GM23248 (cell line): ENCODE measurements around the gene SLC39A3. TPM values are rescaled to one million over a fixed set of nuclear protein-coding genes. Genes with fewer than 3 reads are reported as not detected.

Source experiments
- DNase-seq: peaks from one replicate; pipeline ENCODE4 v3.0.0-alpha.2; 2015
- H2AFZ ChIP-seq: fragments of 200-600 bp; sonication (generic); 2 replicates; pipeline ENCODE4 v1.6.1; 2016; ENCODE audit warnings: antibody characterized with exemption
- H3F3A ChIP-seq: fragments of 200-600 bp; sonication (generic); 2 replicates; pipeline ENCODE4 v1.6.1; 2016; ENCODE audit warnings: mild to moderate bottlenecking, antibody characterized with exemption, mixed run types; ENCODE audit not compliant: insufficient read depth
- H3K27ac ChIP-seq: fragments of 200-600 bp; sonication (generic); 2 replicates; pipeline ENCODE4 v1.5.1; 2016; ENCODE audit warnings: mild to moderate bottlenecking
- H3K27me3 ChIP-seq: fragments of 200-600 bp; sonication (generic); replicated peaks from 2 replicates; pipeline ENCODE4 v1.6.1; 2016; ENCODE audit warnings: mild to moderate bottlenecking; ENCODE audit not compliant: insufficient read depth
- H3K36me3 ChIP-seq: fragments of 200-600 bp; sonication (generic); 2 replicates; pipeline ENCODE4 v1.6.1; 2016; ENCODE audit warnings: low read depth, mild to moderate bottlenecking
- H3K4me1 ChIP-seq: fragments of 200-600 bp; sonication (generic); 2 replicates; pipeline ENCODE4 v1.6.1; 2016; ENCODE audit warnings: mild to moderate bottlenecking; ENCODE audit not compliant: insufficient read depth
- H3K4me2 ChIP-seq: fragments of 200-600 bp; sonication (generic); one replicate; pipeline ENCODE4 v1.6.1; 2016; ENCODE audit warnings: mild to moderate bottlenecking; ENCODE audit not compliant: unreplicated experiment
- H3K4me3 ChIP-seq: fragments of 200-600 bp; sonication (generic); 2 replicates; pipeline ENCODE4 v1.5.1; 2016; ENCODE audit warnings: mild to moderate bottlenecking
- H3K79me2 ChIP-seq: fragments of 200-600 bp; sonication (generic); 2 replicates; pipeline ENCODE4 v1.6.1; 2016; ENCODE audit warnings: mild to moderate bottlenecking; ENCODE audit not compliant: insufficient read depth
- H3K9ac ChIP-seq: fragments of 200-600 bp; sonication (generic); 2 replicates; pipeline ENCODE4 v1.6.1; 2016; ENCODE audit warnings: mild to moderate bottlenecking
- H3K9me2 ChIP-seq: fragments of 200-600 bp; sonication (generic); 2 replicates; pipeline ENCODE4 v1.6.1; 2016; ENCODE audit warnings: mixed run types, mild to moderate bottlenecking, moderate library complexity; ENCODE audit not compliant: insufficient read depth
- H3K9me3 ChIP-seq: fragments of 200-600 bp; sonication (generic); one replicate; pipeline ENCODE4 v1.6.1; 2017; ENCODE audit warnings: low read depth
- H4K20me1 ChIP-seq: fragments of 200-600 bp; sonication (generic); 2 replicates; pipeline ENCODE4 v1.6.0; 2016; ENCODE audit not compliant: insufficient read depth
- EZH2 ChIP-seq: fragments of 200-600 bp; sonication (generic); IDR thresholded peaks from 2 replicates; pipeline ENCODE4 v1.6.1; 2018; ENCODE audit warnings: antibody characterized with exemption, mild to moderate bottlenecking; ENCODE audit not compliant: insufficient read depth, poor library complexity, severe bottlenecking
- EZH2phosphoT487 ChIP-seq: fragments of 200-600 bp; sonication (generic); IDR thresholded peaks from 2 replicates; pipeline ENCODE4 v1.6.1; 2018; ENCODE audit warnings: antibody characterized with exemption, moderate library complexity, mild to moderate bottlenecking, low read depth; ENCODE audit not compliant: insufficient read depth
- WGBS, 2 experiments: methylation state at CpG; one replicate each; pipeline ENCODE4 v1.1.6; 2015 to 2017; ENCODE audit warnings: low lambda C conversion rate in 2 of 2, low coverage in 1 of 2; ENCODE audit errors: missing lambda C conversion rate in 2 of 2; 5-methylcytosine and 5-hydroxymethylcytosine counted together
- in situ Hi-C: fragments of 300-500 bp; cut with MboI; formaldehyde crosslinking; loops from 2 replicates; pipeline ENCODE4 v1.15.0; 2020
- polyA plus RNA-seq: library from polyadenylated mRNA; unstranded; fragments of >200 nt; fragmentation: Nextera tagmentation; extraction: Ambion mirVana; gene quantifications from 2 replicates; pipeline ENCODE4 v1.2.1, GENCODE V29; 2016
- total RNA-seq: library from RNA; depleted of rRNA; stranded (reverse); fragments of >200 nt; shearing (Covaris generic); gene quantifications from 2 replicates; pipeline ENCODE4 v1.2.3, GENCODE V29; 2014

SLC39A3 gene
- total and polyA plus RNA-seq, 2 experiments from 2014 or later, result 45.2 to 50.9 TPM

DNA sequence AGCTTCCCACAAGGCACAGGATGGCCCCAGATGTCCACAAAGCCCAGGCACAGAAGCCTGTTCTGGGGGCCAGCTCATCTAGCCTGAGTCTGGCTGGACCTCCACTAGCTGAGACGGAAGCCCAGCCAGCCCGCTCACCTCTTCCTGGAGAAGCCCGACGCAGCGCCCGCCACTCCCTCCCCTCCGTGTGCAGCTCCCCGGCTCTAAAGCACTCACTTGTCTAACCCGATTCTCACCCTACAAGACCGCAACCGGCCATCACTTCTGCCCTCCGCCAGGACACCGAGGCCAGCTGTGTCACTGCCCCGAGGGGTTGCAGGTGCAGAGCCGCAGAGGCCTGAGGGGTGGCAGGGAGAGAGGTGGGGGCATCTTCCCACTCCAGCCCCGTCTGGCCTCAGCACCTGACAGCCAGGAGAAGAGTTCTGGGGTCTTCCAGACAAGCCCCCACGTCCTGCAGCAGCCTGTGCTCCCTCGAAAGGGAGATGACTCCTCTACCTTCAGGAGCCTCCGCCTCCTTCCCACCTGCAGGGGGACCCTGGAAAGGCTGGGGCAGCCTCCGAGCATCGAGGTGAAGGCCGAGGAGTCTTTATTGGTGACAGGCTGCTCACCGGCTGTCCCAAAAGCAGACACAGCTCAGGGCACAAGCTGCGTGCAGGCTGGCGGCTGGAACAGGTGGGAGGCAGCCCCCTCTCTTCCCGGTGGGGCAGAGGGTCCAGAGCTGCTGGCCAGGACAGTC lies 12.7 kb downstream of the SLC39A3 start:
- H3K9me3 ChIP-seq, result no peaks in the 10 kb centered on the region
- H3K27ac ChIP-seq, result no peak overlapping the region
- H3K4me1 ChIP-seq, result peaks cover 11% of the 10 kb centered on the region; the same call in 1 of the 2 replicates
- WGBS, 2 experiments, result 14 to 17% methylated on average over 24 to 26 of the region's 26 CpGs
- no peaks in the 10 kb centered on the region for H3K9me2 ChIP-seq
- no peaks in the 10 kb centered on the region for H4K20me1 ChIP-seq
- H3K36me3 ChIP-seq, result no peaks in the 10 kb centered on the region
- H3F3A ChIP-seq, result no peaks in the 10 kb centered on the region
- DNase-seq, result peak; percentile 22
- no peak overlapping the region for H3K4me3 ChIP-seq
- no peak overlapping the region for H3K4me2 ChIP-seq
- no peak overlapping the region for H3K9ac ChIP-seq
- H3K79me2 ChIP-seq, result no peaks in the 10 kb centered on the region
- no peaks in the 10 kb centered on the region for H3K27me3 ChIP-seq
- H2AFZ ChIP-seq, result no peak overlapping the region
- no peak for TF ChIP-seq EZH2phosphoT487
- no peak for TF ChIP-seq EZH2
- in situ Hi-C loops, result no loop called here

DNA sequence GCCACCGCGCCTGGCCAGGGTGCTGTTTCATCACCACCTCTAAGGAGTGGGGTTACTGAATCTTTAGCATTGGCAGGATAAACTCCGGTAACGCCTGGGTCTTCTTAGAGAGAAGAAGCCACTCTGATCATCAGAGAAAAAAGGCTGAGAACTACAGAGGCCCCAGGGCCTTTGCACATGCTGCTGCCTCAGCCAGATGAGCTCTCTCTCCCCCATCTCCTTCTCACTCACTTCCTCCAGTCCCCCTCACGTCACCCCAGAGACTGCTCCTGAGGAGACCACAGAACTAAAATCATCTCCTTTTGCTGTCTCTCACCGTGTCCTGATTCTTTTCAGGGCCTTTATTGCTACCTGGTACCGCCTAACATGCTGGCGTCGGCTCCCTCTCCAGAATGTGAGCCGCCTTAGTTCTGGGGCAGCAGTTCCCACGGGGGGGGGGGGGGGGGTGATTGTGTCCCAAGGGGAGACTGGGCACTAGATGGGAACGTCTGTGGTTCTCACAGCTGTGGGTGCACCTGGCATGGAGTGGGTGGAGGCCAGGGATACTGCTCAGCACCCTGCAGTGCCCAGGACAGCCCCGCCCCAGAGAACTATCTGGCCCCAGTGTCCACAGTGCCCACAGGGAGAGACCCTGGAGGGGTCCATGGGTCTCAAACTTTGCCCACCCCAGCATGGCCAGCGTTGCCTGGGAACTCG lies 13.5 kb downstream of the SLC39A3 start:
- Histone ChIP-seq H3K9ac (no peak overlapping the region), H3K4me1 (peaks cover 11% of the 10 kb centered on the region; the same call in 1 of the 2 replicates), H3F3A (no peaks in the 10 kb centered on the region), H2AFZ (no peak overlapping the region), H4K20me1 (no peaks in the 10 kb centered on the region), H3K27ac (no peak overlapping the region), H3K27me3 (no peaks in the 10 kb centered on the region), H3K79me2 (no peaks in the 10 kb centered on the region), H3K4me3 (no peak overlapping the region), H3K9me2 (no peaks in the 10 kb centered on the region), H3K36me3 (no peaks in the 10 kb centered on the region), H3K4me2 (no peak overlapping the region), H3K9me3 (no peaks in the 10 kb centered on the region)
- TF ChIP-seq EZH2 (no peak), EZH2phosphoT487 (no peak)
- no peak for DNase-seq
- in situ Hi-C loops, result no loop called here
- 71 to 80% methylated on average over 13 to 15 of the region's 15 CpGs for WGBS, 2 experiments

DNA sequence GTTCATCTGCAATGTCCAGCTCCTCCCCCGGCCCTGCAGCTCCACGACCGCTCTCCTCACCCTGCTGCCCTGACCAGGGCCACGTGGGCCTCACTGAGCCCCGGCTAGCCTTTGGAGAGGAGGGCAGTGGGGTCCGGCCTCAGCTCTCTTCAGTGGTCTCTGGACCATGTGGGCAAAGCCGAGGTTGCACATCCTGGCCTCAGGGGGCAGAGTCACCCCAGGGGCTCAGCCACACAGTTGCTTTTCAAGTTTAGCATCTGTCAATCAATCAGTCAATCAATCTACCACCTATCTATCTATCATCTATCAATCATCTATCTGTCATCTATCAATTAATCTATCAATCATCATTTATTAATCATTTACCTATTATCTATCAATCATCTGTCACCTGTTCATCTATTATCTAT lies 15.7 kb downstream of the SLC39A3 start:
- peaks cover 11% of the 10 kb centered on the region; the same call in 1 of the 2 replicates for H3K4me1 ChIP-seq
- H3K9ac ChIP-seq, result no peak overlapping the region
- no peak overlapping the region for H3K27ac ChIP-seq
- H4K20me1 ChIP-seq, result no peaks in the 10 kb centered on the region
- no peaks in the 10 kb centered on the region for H3K36me3 ChIP-seq
- H3F3A ChIP-seq, result no peaks in the 10 kb centered on the region
- H3K4me3 ChIP-seq, result no peak overlapping the region
- H2AFZ ChIP-seq, result no peak overlapping the region
- no peak for DNase-seq
- no peak for TF ChIP-seq EZH2
- no peak for TF ChIP-seq EZH2phosphoT487
- no peaks in the 10 kb centered on the region for H3K27me3 ChIP-seq
- no peaks in the 10 kb centered on the region for H3K79me2 ChIP-seq
- 65 to 78% methylated on average over 7 of the region's 7 CpGs for WGBS, 2 experiments
- H3K9me2 ChIP-seq, result no peaks in the 10 kb centered on the region
- H3K9me3 ChIP-seq, result no peaks in the 10 kb centered on the region
- in situ Hi-C loops, result no loop called here
- no peak overlapping the region for H3K4me2 ChIP-seq

DNA sequence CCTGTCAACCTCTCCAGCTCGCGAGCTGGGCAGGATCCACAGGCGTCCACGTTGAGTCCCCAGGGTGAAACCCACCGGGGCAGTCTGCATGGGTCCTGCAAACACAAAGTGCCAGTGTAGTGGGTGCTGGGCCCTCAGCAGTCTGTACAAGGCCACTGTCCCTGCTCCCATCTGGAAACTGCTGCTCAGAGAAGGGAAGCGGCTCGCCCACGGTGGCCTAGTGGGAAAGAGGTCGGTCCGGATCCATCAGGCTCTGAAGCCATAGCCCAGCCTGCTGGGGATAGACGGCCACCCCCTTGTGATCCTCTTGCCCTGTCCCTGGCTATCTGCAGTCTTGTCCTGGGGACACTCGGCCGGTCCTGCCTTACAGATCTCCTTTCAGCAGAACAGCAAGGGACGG lies 16.1 kb downstream of the SLC39A3 start:
- no peak for DNase-seq
- H3K4me2 ChIP-seq, result no peak overlapping the region
- in situ Hi-C loops, result no loop called here
- H3K79me2 ChIP-seq, result no peaks in the 10 kb centered on the region
- WGBS, 2 experiments, result 75 to 82% methylated on average over 14 of the region's 14 CpGs
- H3K9me3 ChIP-seq, result no peaks in the 10 kb centered on the region
- H3K36me3 ChIP-seq, result no peaks in the 10 kb centered on the region
- H3K27me3 ChIP-seq, result no peaks in the 10 kb centered on the region
- no peak overlapping the region for H2AFZ ChIP-seq
- peak overlapping the region; percentile 61; the same call in 1 of the 2 replicates for H3K27ac ChIP-seq
- no peak overlapping the region for H3K4me3 ChIP-seq
- H3K9me2 ChIP-seq, result no peaks in the 10 kb centered on the region
- H3K9ac ChIP-seq, result peak overlapping the region; percentile 68
- H3K4me1 ChIP-seq, result peaks cover 11% of the 10 kb centered on the region; the same call in 1 of the 2 replicates
- H3F3A ChIP-seq, result no peaks in the 10 kb centered on the region
- no peaks in the 10 kb centered on the region for H4K20me1 ChIP-seq
- no peak for TF ChIP-seq EZH2
- no peak for TF ChIP-seq EZH2phosphoT487
